ENCODE results near the gene LMF2. TPM values are rescaled to one million over a fixed set of nuclear protein-coding genes. Genes with fewer than 3 reads are reported as not detected.
A peak's percentile ranks its signal among the peaks of the same experiment; 100 is the strongest.

Gene LMF2
- total RNA-seq, 1 experiment from 2014 or later, result 87.5 TPM

DNA sequence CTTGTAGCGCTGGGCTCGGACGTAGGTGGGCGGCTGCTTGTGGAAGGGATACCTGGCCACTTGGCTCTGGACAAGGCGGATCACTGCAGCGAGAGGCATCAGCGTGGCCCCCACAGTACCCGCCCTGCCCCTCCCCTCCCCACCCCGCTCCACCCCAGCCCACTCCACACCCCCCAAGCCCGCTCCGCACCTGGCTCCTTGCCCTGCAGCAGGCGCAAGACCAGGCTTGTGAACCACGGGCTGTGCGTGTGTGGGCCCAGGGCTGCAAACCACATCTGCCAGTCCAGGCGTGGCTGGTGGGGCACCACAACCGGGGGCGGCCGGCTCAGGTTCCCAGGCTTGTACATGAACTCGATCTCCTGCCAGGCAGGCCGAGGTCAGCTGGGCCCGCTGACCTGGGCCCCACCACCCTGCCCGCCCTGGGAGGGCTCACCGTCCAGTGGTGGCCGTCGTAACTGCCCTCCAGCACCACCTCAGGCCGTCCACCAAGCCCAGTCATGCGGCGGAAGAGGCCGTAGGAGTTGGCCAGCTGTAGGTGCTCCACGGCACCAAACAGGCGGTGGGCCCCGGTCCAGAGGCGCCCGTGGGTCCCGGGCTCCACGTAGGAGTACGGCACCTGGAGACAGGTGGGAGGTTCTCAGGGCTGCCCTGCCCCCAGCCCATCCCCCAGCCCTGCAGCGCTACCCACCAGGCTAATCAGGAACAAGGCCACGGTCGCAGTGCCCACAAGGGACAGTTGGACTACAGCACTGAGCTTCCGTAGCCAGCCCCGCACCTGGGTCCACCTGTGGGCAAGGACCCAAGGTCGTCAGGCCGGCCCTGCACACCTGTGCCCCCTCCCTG, 2.9 kb downstream of the LMF2 start:
- DNase-seq (ENCODE audit: low read depth), result no peak

DNA sequence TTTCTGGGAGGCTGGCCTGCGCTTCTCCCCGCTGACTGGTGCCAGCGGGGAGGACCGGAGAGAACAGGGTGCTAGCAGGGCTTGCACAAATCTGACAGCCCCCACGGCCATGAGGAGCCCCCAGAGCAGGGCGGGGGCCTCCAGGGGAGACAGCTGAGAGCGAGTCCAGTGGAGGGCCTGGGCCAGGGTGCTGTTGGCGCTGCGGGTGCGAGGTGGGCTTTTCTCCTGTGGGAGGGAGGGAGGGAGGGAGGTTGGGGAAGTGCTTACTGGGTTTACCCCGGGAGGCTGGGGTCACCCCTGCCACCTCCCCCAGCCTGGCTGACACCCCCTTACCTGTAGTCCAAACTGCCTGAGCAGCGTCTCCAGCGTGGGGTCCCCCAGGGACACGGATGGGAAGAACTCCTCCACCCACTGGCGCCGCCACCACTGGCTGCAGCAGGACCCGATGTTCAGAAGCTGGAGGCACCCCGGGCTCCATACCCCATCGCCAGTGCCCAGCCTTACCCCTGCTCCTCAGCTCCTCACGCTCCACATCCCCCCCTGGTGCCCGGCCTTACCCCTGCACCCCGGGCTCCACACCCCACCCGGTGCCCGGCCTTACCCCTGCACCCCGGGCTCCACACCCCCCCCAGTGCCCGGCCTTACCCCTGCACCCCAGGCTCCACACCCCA, 3.9 kb downstream of the LMF2 start:
- no peak for DNase-seq (ENCODE audit: low read depth)

DNA sequence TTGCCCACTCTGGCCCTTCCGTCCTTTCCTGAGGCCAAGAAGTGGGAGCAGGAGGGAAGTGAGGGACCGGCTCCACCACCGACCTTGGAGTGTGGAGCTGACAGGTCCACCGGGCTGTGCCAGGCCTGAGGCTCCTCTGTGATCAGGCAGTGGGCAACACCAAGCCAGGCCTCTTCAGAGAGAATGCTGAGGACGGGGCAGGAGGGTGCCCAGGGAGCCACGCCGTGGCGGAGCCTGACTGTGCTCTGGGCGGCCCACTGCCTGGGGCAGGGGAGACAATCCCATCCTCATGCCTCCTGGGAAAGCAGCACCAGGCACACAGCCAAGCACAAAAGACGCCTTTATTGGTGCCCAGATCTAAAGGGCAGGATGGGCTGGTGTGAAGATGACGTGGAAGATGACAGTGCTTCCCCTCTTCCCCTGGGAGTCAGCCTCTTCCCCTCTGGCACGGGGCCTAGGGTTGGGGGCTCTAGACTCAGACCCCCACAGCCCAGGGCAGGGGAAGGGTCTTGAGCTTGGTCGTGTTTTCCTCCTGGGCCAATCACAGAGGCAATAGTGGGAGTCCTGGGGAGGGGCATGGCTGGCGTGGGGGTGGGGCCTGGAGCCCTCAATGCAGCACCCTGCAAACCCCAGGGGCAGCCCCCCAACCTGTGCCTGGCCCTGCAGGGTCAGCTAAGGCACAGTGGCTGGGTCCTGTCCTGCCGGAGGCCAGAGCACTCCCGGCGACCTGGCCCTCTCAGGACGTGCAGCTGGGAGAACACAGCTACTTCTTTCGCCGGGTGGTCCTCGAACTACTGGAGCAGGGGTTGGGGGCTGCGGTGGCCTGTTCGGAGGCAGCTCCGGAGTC, 4.7 kb downstream of the LMF2 start:
- no peak for DNase-seq (ENCODE audit: low read depth)

DNA sequence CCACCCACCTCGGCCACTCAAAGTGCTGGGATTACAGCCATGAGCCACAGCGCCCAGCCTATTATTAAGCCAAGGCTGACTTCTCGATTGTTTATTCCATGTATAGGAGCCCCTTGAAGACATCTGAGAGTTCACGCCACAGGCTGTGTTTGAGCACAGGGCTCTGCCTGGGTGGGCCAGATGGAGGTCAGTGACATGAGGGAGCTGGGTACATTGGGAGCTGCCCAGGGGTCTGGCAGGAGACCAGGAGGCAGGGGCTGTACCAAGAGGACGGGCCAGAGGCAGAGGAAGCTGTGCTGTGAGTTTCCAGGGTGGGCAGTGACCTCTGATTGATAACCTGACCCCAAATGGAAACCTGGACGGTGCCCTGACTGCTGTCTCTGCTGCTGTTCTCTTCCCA, 5.4 kb downstream of the LMF2 start:
- DNase-seq (ENCODE audit: low read depth), result no peak

DNA sequence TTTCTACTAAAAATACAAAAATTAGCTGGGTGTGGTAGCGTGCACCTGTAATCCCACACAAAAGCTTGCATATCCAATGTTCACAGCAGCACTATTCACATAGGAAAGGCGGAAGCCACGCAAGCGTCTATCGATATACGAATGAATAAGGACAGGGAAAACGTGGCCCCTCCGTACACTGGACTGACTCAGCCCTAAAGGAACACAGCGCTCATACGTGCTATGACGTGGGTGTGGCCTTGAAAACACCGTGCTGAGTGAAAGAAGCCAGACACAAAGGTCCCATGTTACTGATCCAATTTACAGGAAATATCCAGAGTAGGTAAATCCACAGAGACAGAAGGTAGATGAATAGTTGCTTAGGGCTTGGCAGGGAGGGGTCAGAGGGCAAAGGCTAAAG, 7.0 kb downstream of the LMF2 start:
- DNase-seq (ENCODE audit: low read depth), result no peak

DNA sequence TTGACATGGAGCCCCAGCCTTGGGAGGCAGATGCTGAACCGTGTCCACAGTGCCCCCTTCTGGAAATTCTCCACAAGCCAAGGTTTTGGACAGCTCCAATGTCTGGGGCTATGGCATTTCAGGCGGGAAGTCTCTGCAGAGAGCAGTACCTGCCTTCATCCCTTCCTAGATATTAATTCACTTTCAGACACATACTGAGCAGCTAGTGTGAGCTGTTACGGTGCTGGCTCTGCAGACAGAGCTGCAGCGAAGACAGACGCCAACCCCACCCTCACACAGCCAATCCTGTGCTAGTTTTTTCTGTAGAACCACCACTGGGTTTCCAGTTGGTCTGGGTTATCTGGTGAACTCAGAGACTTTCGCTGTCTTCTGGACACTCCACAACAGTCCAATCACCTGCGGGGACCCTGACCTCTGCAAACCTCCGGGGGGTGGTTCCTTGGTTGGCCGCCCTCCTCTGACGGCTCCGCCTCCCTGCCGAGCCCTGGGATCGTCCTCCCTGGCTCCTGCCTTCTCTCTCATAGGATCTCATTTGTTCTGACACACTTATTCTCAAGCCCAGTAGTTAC, 9.1 kb downstream of the LMF2 start:
- DNase-seq (ENCODE audit: low read depth), result peak; percentile 53

DNA sequence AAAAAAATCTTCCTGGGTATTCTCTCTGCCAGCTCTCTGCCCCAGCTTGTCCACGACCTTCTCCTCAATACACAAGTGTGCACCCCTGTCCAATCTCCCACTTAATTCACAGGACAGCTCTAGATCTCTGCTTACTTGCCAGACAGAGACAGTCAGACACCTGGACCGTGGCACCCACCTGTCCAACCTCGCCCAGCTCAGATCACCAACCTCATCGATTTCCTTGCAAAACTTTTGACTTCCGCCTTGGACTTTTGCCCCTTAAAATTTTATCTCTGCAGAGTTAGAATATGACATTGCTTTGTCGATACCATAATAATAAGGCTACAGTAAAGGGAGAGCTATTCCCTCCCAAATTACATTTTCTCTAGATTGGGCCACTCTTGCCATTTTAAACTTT, 10.4 kb downstream of the LMF2 start:
- DNase-seq (ENCODE audit: low read depth), result no peak

DNA sequence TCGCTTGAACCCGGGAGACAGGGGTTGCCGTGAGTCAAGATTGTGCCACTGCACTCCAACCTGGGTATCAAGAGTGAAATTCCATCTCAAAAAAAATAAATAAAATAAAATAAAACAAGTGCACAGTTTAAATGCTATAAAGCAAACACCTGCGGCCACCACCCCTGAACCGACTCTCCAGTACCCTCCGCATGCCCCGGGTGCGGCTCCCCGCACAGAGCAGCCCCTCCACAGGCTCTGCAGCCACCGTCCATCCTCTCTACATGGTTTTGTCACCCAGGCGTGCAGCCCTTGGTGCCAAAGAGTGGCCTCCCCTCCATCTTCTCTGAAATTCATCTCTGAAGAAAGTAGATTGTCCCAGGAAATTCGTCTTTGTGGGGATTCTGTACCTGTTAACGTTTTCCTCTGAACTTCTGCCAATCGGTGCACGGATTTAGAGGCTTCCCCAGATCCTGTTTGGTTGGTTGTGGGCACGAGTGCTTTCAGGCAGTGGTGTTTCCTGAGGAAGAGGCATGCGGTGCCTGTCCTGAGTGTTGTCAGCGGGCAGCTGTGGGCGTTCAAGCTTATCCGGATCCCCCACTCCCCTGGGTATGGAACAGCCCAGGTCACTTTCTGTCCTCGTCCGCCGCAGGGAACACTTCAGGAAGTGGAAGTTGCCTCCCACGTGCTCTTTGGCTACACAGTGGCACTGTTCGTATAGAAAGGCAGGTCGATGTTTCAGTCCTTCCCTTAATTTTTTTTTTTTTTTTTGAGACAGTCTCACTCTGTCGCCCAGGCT, 16.8 kb downstream of the LMF2 start:
- no peak for DNase-seq (ENCODE audit: low read depth)

DNA sequence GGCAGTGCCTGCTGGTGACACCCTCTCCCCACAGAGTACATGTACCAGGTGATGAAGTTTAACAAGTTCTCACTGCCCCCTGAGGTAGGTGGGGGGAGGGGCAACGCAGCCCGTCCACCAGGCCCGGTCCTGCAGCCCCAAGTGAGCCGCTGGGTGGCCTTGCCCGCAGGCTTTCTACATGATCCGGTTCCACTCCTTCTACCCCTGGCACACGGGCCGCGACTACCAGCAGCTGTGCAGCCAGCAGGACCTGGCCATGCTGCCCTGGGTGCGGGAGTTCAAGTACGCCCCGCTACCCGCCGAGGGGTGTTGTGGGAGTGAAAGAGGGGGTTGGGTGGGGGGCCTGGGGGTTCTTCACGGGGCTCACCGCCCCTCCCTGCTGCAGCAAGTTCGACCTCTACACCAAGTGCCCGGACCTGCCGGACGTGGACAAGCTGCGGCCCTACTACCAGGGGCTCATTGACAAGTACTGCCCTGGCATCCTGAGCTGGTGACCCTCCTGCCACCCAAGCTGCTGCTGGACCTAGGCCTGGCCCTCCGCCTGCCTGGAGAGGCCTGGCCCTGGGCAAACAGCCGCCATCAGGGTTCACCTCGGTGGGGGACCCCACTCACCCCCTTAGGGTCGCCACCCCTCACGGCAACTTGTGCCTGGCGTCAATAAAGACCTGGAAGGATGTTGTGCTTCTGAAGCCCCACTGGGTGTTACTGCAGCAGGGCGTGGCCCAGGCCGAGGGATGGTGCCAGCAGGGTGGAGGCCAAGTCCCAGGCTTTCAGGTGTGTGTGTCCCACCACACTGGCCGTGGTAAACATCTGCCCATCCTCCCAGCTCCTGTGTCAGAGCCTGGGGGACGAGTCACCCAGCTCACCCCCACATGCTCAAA, 17.9 kb downstream of the LMF2 start:
- no peak for DNase-seq (ENCODE audit: low read depth)

DNA sequence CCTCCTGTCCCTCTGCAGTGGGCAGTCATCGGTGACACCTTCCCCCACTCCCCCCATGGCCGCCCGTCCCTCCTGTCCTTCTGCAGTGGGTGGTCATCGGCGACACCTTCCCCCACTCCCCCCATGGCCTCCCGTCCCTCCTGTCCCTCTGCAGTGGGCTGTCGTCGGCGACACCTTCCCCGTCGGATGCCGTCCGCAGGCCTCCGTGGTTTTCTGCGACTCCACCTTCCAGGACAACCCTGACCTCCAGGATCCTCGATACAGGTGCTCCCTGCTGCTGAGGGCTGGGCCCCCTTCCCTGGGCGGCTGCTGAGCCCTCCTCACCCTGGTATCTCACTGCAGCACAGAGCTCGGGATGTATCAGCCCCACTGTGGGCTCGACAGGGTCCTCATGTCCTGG, 18.6 kb downstream of the LMF2 start:
- no peak for DNase-seq (ENCODE audit: low read depth)

DNA sequence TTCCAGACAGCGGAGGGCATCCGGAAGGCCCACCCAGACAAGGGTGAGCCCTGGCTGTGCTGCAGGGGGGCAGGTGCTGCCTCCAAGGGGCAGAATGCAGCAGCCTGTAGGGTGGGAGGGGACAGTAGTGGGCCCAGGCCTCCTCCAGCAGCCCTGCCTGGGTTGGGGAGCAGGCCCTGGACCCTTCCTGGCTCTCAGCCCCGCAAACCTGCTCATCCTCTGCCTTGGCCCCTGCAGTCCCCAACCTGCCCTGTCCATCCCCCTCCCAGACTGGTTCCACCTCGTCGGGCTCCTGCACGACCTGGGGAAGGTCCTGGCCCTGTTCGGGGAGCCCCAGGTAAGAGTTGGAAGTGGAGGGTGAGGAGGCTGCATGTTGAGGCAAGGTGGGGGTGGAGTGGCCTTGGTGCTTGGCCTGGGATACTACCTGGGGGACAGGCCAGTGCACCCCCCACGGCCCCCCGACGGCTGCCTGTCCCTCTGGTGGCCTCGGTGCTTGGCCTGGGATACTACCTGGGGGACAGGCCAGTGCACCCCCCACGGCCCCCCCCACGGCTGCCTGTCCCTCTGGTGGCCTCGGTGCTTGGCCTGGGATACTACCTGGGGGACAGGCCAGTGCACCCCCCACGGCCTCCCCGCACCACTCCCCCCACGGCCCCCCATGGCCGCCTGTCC, 19.4 kb downstream of the LMF2 start:
- no peak for DNase-seq (ENCODE audit: low read depth)

DNA sequence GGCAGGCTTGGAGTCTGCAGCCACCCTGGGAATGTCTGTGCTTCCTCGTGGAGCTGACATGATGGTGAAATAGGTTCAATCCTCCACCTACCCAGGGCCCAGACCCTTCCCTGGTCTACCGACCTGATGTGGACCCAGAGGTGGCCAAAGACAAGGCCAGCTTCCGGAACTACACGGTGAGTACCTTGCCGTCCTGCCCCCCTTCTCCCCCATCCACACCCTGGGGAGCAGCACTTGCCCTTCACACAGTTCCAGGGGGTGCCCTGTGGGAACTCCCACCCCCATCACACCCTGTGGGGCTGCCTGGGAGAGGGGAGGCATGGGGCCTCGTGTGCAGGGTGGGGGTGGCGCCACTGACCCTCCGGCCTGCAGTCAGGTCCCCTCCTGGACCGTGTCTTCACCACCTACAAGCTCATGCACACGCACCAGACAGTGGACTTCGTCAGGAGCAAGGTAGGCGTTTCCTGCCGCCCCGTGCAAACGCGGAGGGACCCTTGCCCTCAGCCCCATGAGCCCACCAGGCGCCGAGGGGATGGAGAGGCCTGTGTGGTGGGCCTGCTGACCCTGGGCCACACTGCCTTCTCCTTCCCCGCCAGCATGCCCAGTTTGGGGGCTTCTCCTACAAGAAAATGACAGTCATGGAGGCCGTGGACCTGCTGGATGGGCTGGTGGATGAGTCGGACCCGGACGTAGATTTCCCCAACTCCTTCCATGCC, 20.1 kb downstream of the LMF2 start:
- no peak for DNase-seq (ENCODE audit: low read depth)

DNA sequence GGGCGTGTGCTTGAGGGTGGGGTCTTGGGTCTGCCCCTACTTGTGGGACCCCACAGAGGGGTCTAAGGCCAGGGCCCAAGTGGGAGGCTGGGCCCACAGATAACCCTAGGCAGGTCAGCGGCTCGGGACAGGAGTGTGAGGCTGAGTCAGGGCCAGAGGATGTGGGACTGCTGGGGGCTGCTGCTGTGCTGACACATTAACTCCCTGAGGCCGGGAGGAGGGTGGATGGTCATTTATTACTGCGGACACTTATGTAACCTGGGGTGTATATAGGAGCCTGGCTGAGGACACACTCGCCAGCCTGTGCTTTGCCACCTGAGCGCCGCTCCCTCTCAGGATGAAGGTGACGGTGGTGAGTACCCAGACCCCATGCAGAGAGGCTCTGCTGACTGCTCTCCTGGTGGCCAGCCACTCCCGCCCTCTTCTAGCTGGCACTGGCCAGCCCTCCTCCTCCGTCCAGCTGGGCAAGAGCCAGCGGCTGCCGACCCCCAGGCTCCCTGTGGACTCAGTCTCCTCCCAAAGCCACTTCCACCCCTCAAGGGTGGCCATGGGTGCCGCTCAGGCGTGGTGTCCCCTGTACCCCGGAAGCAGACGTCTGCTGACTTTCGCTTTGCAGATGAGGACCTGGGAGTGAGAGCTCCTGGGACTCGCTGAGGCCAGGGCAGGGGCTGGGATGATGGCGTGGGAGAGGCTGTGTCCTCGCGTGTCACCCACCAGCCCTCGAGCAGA, 20.8 kb downstream of the LMF2 start, which contains the start of gene MIOX:
MIOX (plus strand) TSS at position 299 of the 729 bp plus-strand sequence; CDS start at position 338, 39 bp downstream.
- no peak for DNase-seq (ENCODE audit: low read depth)

DNA sequence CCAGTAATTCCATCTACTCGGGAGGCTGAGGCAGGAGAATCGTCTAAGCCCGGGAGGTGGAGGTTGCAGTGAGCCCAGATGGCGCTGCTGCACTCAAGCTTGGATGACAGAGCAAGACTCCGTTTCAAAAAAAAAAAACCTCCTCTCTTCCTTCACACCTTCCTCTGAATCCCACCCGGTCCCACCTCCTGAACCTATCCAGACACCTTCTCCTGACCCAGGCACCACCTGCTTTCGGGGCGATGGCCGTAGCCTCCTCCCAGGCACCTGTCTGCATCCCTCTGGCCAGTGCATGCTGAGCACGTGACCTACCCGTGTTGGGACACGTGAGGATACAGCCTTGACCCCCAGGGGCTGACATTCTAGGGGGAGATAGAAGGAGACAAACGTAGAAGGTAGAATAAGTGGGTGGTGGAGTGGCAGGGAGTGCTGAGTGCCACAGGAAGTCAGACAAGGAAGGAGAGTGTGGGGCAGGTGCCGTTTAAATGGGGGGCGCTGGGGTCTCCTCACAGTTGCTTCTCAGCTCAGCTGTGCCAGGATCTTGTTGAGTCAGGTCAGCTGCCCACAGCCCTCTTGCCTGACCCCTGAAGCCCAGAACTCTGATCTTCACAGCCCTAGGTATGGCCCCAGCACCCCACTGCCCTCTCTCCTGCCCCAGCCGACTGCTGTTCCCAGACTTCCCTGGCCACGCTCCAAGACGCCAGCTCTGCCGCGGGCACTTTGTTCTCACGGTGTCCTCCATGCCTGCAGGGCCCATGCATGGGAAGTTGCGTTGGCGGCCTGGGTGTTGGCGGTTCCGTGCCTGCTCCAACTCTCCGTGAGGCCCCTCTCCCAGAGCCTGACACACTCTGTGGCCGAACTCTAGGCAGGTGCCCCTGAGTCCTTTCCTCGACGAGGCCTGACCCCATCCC, 22.0 kb downstream of the LMF2 start:
- no peak for DNase-seq (ENCODE audit: low read depth)

DNA sequence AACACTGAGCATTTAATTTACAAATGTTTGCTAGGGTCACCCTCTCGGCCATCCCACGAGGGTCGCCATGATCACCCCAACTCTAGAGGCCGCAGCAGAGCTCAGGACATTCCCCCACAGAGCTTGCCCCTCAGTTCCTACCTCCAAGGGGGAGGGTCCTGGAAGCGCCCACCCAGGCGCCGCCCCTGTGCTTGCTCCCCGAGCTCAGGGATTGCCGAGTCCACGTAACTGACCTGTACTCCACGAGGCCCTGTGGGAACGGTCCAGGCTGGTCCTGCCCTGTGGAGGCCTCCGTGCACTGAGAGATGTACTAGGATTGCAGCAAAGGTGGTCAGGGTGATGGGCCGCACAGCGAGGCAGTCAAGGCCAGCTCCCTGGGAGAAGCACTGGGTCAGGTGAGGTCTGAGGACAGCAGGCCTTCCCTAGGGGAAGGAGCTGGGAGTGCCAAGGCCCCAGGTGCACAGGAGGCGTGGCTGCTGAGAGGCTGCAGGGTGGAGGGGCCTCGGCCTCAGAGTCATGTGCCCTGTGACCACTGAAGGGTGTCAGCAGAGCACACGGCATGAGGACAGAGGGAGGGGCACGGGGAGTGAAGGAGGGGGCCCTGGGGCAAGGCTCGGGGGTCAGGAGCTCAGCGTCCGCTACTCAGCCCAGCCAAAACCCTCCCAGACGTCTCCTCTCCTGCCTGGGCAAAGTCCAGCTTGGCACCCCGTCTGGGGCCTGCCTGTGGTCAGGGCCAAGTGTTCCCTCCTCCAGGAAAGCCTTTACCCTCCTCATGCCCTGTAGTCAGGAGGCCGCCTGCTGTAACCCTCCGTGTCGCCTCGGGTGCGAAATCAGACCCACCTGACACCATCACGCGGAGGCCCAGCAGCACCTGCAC, 23.3 kb downstream of the LMF2 start:
- DNase-seq (ENCODE audit: low read depth), result no peak

DNA sequence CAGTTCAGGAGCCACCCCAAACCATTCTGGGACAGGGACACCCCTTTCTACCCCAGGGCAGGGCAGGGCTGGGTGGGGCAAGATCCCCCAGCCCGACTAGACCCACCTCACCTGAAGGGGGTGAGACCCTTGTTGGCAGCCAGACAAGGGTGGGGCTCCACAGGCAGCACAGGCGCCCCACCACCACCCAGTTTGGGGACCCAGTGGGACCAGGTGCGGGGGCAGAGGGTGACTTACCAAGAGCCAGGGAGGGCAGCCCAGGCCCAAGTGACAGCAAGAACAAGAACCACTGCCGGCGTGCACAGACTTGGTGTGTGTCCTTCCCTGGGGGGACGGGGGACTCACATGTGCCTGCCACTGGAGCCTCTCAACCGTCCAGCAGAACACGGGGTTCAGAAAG, 23.9 kb downstream of the LMF2 start:
- DNase-seq (ENCODE audit: low read depth), result no peak
